ENCODE measurements around the gene ACAP2.

The ACAP2 gene

DNA sequence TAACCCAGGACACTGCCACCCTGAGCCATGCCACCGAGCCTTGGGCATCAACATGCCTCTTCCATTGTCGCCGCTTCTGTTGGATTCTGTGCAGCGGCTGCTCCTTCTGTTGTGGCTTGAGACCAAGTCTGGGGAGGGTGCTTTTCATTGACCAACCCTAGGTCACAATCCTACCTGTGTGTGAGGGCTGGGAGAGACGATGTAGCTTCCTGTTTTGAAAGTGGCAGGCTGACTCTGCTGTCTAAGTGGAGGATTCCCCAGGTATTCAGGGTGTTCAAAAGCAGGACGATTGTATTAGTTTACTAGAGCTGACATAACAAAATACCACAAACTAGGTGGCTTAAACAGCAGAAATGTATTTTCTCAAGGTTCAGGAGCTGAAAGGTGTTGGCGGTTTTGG lies 13.0 kb upstream of the ACAP2 start:
- H2AFZ ChIP-seq (ENCODE audit: insufficient read depth, low read length, poor library complexity) = no peak overlapping the region
- no peaks in the 10 kb centered on the region for H3K4me1 ChIP-seq (ENCODE audit: control insufficient read depth in 1 of 2, insufficient read depth in 2 of 2, low read length in 2 of 2)
- no peak overlapping the region for H3K14ac ChIP-seq (ENCODE audit: low read length)
- no peak overlapping the region for H3K23ac ChIP-seq (ENCODE audit: low read length)
- no peaks in the 10 kb centered on the region for H3K79me1 ChIP-seq (ENCODE audit: low read length)
- no peaks in the 10 kb centered on the region for H3K27me3 ChIP-seq (ENCODE audit: insufficient read depth, low read length)
- no peak overlapping the region for H4K8ac ChIP-seq (ENCODE audit: low read depth, low read length)
- no peak overlapping the region for H2BK12ac ChIP-seq (ENCODE audit: low read length)
- H4K91ac ChIP-seq (ENCODE audit: low read depth, low read length) = no peak overlapping the region
- no peak for DNase-seq
- H3K4ac ChIP-seq (ENCODE audit: low read depth, low read length) = no peak overlapping the region
- H3K18ac ChIP-seq (ENCODE audit: low read length) = no peak overlapping the region
- H2AK5ac ChIP-seq (ENCODE audit: low read length) = no peak overlapping the region
- no peaks in the 10 kb centered on the region for H3K36me3 ChIP-seq (ENCODE audit: control insufficient read depth in 1 of 2, insufficient read depth in 2 of 2, low read length in 2 of 2)
- no peak overlapping the region for H3K9ac ChIP-seq (ENCODE audit: low read length)
- H2BK5ac ChIP-seq (ENCODE audit: low read depth, low read length, poor library complexity) = no peak overlapping the region
- H2BK120ac ChIP-seq (ENCODE audit: insufficient read depth, low read length, poor library complexity) = no peak overlapping the region
- H3K4me2 ChIP-seq (ENCODE audit: low read length) = no peak overlapping the region
- no CpG with 5 or more reads among the region's 7 CpGs for WGBS (ENCODE audit: extremely low coverage, insufficient coverage, insufficient read length)
- no peak overlapping the region for H3K27ac ChIP-seq (ENCODE audit: low read depth, low read length)
- no peak overlapping the region for H3K4me3 ChIP-seq (ENCODE audit: low read depth, low read length)
- no peaks in the 10 kb centered on the region for H3K9me3 ChIP-seq (ENCODE audit: insufficient read depth, low read depth, low read length)
- H4K12ac ChIP-seq (ENCODE audit: low read depth, low read length) = no peak overlapping the region
- no peaks in the 10 kb centered on the region for H3K79me2 ChIP-seq (ENCODE audit: control insufficient read depth, insufficient read depth, low read length, poor library complexity)

DNA sequence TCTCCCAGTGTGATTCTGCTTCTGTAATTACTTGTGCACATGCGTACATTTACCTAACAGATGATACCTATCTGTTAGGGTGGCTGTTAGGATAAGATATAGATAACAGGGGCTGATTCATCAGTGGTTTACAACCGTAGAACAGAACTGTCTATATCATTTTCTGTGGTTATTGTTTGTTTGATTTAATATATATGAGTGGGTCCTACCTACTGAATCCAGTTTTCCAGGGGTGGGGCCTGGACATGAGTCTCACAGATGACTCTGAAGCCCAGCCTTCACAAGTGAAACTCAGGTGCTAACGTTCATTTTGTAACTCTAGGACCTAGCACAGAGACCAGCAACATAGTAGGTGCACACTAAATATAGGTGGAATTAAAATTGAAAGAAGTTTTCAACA lies 10.4 kb upstream of the ACAP2 start:
- no peak overlapping the region for H3K4me3 ChIP-seq (ENCODE audit: low read depth, low read length)
- WGBS (ENCODE audit: extremely low coverage, insufficient coverage, insufficient read length) = no CpG with 5 or more reads among the region's 3 CpGs

DNA sequence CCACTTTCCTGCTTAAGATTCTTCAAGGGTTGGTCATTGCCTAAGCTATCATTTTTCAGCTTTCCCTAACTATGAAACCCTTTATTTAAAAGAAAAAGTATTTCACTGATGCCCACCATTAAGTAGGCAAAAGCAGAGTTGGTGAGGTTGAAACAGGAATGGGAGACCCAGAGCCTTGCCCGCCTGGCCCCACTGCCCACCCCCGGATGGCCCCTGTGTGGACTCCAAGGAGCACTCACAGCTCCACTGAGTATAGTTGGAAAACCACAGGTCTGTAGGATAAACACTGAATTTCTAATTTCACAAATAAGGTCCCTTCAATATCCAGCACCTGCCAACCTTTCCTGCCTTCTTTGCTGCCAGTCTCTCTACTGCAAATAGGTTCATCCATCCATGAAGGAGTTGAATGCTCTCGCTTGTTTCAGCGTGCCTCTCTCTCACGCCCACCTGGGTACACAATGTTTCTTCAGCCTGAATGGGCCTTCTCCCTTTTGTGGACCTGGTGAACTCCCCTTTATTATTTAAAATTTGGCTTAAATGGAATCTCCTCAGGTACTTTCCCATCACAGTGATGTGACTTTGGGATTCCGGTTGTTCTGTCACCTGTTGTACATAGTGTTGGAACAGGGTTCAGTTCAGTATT lies 8.7 kb upstream of the ACAP2 start:
- Histone ChIP-seq H4K8ac (ENCODE audit: low read depth, low read length) (no peak overlapping the region), H4K12ac (ENCODE audit: low read depth, low read length) (no peak overlapping the region), H3K23ac (ENCODE audit: low read length) (no peak overlapping the region), H3K18ac (ENCODE audit: low read length) (no peak overlapping the region), H2AFZ (ENCODE audit: insufficient read depth, low read length, poor library complexity) (no peak overlapping the region), H3K79me1 (ENCODE audit: low read length) (no peaks in the 10 kb centered on the region), H3K79me2 (ENCODE audit: control insufficient read depth, insufficient read depth, low read length, poor library complexity) (no peaks in the 10 kb centered on the region), H3K4me2 (ENCODE audit: low read length) (no peak overlapping the region), H2BK120ac (ENCODE audit: insufficient read depth, low read length, poor library complexity) (no peak overlapping the region), H3K14ac (ENCODE audit: low read length) (no peak overlapping the region), H2BK5ac (ENCODE audit: low read depth, low read length, poor library complexity) (no peak overlapping the region), H4K91ac (ENCODE audit: low read depth, low read length) (no peak overlapping the region), H3K9ac (ENCODE audit: low read length) (no peak overlapping the region), H3K4ac (ENCODE audit: low read depth, low read length) (no peak overlapping the region), H3K27me3 (ENCODE audit: insufficient read depth, low read length) (no peaks in the 10 kb centered on the region), H2BK12ac (ENCODE audit: low read length) (no peak overlapping the region), H3K9me3 (ENCODE audit: insufficient read depth, low read depth, low read length) (no peaks in the 10 kb centered on the region), H3K4me3 (ENCODE audit: low read depth, low read length) (no peak overlapping the region), H3K27ac (ENCODE audit: low read depth, low read length) (no peak overlapping the region), H3K36me3 (ENCODE audit: control insufficient read depth in 1 of 2, insufficient read depth in 2 of 2, low read length in 2 of 2) (no peaks in the 10 kb centered on the region), H3K4me1 (ENCODE audit: control insufficient read depth in 1 of 2, insufficient read depth in 2 of 2, low read length in 2 of 2) (no peaks in the 10 kb centered on the region), H2AK5ac (ENCODE audit: low read length) (no peak overlapping the region)
- DNase-seq = no peak
- WGBS (ENCODE audit: extremely low coverage, insufficient coverage, insufficient read length) = no CpG with 5 or more reads among the region's 6 CpGs

More for the DNA sequence above, 10.4 kb upstream of the ACAP2 start:
- no peaks in the 10 kb centered on the region for H3K79me1 ChIP-seq (ENCODE audit: low read length)
- H3K23ac ChIP-seq (ENCODE audit: low read length) = no peak overlapping the region
- no peak overlapping the region for H3K14ac ChIP-seq (ENCODE audit: low read length)
- no peak overlapping the region for H3K4ac ChIP-seq (ENCODE audit: low read depth, low read length)
- H3K4me1 ChIP-seq (ENCODE audit: control insufficient read depth in 1 of 2, insufficient read depth in 2 of 2, low read length in 2 of 2) = no peaks in the 10 kb centered on the region
- DNase-seq = no peak
- no peaks in the 10 kb centered on the region for H3K36me3 ChIP-seq (ENCODE audit: control insufficient read depth in 1 of 2, insufficient read depth in 2 of 2, low read length in 2 of 2)
- H2BK12ac ChIP-seq (ENCODE audit: low read length) = no peak overlapping the region
- H4K91ac ChIP-seq (ENCODE audit: low read depth, low read length) = no peak overlapping the region
- H2BK120ac ChIP-seq (ENCODE audit: insufficient read depth, low read length, poor library complexity) = no peak overlapping the region
- H2AFZ ChIP-seq (ENCODE audit: insufficient read depth, low read length, poor library complexity) = no peak overlapping the region
- no peaks in the 10 kb centered on the region for H3K79me2 ChIP-seq (ENCODE audit: control insufficient read depth, insufficient read depth, low read length, poor library complexity)
- H3K18ac ChIP-seq (ENCODE audit: low read length) = no peak overlapping the region
- no peak overlapping the region for H2BK5ac ChIP-seq (ENCODE audit: low read depth, low read length, poor library complexity)
- H3K9me3 ChIP-seq (ENCODE audit: insufficient read depth, low read depth, low read length) = no peaks in the 10 kb centered on the region
- H4K12ac ChIP-seq (ENCODE audit: low read depth, low read length) = no peak overlapping the region
- H3K27me3 ChIP-seq (ENCODE audit: insufficient read depth, low read length) = no peaks in the 10 kb centered on the region
- H3K9ac ChIP-seq (ENCODE audit: low read length) = no peak overlapping the region
- H4K8ac ChIP-seq (ENCODE audit: low read depth, low read length) = no peak overlapping the region
- no peak overlapping the region for H2AK5ac ChIP-seq (ENCODE audit: low read length)
- no peak overlapping the region for H3K27ac ChIP-seq (ENCODE audit: low read depth, low read length)
- H3K4me2 ChIP-seq (ENCODE audit: low read length) = no peak overlapping the region

DNA sequence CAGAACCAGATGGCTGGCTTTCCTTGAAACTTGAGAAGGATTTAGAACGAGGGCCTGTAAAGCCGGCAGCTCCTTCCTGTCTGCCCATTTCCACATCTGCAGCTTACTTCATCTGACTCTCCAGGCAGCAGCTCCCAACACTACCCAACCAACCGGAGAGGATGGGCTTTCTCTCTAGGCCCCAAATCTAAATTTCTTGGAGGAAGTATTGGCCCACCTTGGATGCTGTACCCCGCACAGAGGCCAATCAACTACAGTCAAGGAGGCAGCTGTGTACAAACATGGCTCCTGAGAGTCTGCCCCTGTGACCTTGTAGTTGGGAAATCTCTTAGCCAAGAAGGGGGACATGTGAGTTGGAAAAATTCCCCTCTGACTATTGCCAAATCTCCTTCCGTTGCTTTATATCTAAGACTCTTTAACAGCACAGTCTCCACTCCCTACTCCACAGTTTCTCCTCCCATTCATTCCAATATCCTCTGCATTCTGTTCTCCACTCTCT lies 8.0 kb upstream of the ACAP2 start:
- Histone ChIP-seq H3K79me1 (ENCODE audit: low read length) (no peaks in the 10 kb centered on the region), H2BK5ac (ENCODE audit: low read depth, low read length, poor library complexity) (no peak overlapping the region), H3K14ac (ENCODE audit: low read length) (no peak overlapping the region), H3K4me1 (ENCODE audit: control insufficient read depth in 1 of 2, insufficient read depth in 2 of 2, low read length in 2 of 2) (no peaks in the 10 kb centered on the region), H3K4me3 (ENCODE audit: low read depth, low read length) (no peak overlapping the region), H4K8ac (ENCODE audit: low read depth, low read length) (no peak overlapping the region), H3K27me3 (ENCODE audit: insufficient read depth, low read length) (no peaks in the 10 kb centered on the region), H3K18ac (ENCODE audit: low read length) (no peak overlapping the region), H3K36me3 (ENCODE audit: control insufficient read depth in 1 of 2, insufficient read depth in 2 of 2, low read length in 2 of 2) (no peaks in the 10 kb centered on the region), H3K4me2 (ENCODE audit: low read length) (no peak overlapping the region), H3K9ac (ENCODE audit: low read length) (no peak overlapping the region), H3K27ac (ENCODE audit: low read depth, low read length) (no peak overlapping the region), H4K91ac (ENCODE audit: low read depth, low read length) (no peak overlapping the region), H2AFZ (ENCODE audit: insufficient read depth, low read length, poor library complexity) (no peak overlapping the region), H3K23ac (ENCODE audit: low read length) (no peak overlapping the region), H3K4ac (ENCODE audit: low read depth, low read length) (no peak overlapping the region), H2AK5ac (ENCODE audit: low read length) (no peak overlapping the region), H2BK12ac (ENCODE audit: low read length) (no peak overlapping the region), H4K12ac (ENCODE audit: low read depth, low read length) (no peak overlapping the region), H2BK120ac (ENCODE audit: insufficient read depth, low read length, poor library complexity) (no peak overlapping the region), H3K9me3 (ENCODE audit: insufficient read depth, low read depth, low read length) (no peaks in the 10 kb centered on the region), H3K79me2 (ENCODE audit: control insufficient read depth, insufficient read depth, low read length, poor library complexity) (no peaks in the 10 kb centered on the region)
- WGBS (ENCODE audit: extremely low coverage, insufficient coverage, insufficient read length) = no CpG with 5 or more reads among the region's 5 CpGs
- peak in 1 of 2 donors; percentile 12 for DNase-seq
